Activated naive CD8-positive, alpha-beta T cell treated with anti-CD3 and anti-CD28 coated beads, Interleukin-2, amount 50 U/mL, for 16 hours (primary cell): ENCODE measurements around the gene TMEM38A.
"Not testable (repeated sequence)": the region's sequence is repeated elsewhere in the genome, so short reads cannot be mapped to it uniquely, and the experiment has no call there.

Source experiments
- DNase-seq: peaks from one replicate; pipeline ENCODE4 v3.0.0-alpha.2; 2020; ENCODE audit warnings: low read depth, low spot score

TMEM38A gene

GRCh38 chr19:16676101-16676798, 15.3 kb downstream of the TMEM38A start:
- no peak for DNase-seq

- no peak for DNase-seq
These were observed 16.1 kb downstream of the TMEM38A start for GRCh38 chr19:16677055-16677454.

DNA sequence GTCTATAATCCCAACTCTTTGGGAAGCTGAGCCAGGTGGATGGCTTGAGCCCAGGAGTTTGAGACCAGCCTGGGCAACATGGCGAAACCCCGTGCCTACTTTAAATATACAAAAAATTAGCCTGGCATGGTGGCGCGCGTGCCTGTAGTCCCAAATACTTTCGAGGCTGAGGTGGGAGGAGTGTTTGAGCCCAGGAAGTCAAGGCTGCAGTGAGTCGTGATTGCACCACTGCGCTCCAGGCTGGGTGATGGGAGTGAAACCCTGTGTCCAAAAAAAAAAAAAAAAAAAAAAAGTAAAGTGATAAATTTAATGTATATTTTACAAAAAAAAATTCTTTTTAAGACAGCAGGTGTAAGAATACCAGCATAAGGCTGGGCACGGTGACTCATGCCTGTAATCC, 17.6 kb downstream of the TMEM38A start:
- no peak for DNase-seq

- no peak for DNase-seq
These were observed 18.9 kb downstream of the TMEM38A start for GRCh38 chr19:16679811-16680210.

DNA sequence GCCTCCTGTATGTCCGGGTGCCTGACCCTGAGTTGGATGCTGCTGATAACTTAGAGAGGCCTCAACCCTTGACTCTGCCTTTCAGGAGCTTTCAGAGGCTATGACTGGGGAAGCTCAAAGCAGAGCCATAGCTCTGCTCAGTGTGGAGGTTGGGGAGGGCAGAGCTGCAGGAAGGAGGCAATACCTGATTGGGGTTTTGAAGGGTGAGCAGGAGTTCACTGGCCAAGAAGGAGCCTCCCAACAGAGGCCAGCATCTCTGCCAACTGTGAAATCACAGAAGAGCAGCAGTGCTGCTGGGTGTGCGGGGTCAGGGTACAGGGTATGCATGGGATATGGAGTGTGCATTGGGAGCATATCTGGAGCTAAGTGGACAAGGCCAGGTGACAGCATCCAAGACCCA, 21.6 kb downstream of the TMEM38A start:
- DNase-seq, result no peak

DNA sequence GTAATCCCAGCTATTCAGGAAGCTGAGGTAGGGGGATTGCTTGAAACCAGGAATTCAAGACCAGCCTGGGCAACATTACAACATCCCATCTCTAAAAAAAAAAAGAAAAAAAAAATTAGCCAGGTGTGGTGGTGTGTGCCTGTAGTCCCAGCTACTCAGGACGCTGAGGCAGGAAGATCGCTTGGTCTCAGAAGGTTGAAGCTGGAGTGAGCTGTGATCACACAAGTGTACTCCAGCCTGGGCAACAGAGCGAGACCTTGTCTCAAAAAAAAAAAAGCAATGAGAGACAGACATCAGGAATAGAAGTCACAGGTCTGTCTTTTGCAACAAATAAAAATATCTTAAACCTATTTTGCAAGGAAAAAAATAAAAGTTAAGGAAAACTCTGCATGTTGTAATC, 23.3 kb downstream of the TMEM38A start:
- no peak for DNase-seq

- DNase-seq, result no peak
These were observed 27.1 kb downstream of the TMEM38A start for GRCh38 chr19:16688084-16688483.

- no peak for DNase-seq
These were observed 38.0 kb downstream of the TMEM38A start for GRCh38 chr19:16698914-16699313.

- no peak for DNase-seq
These were observed 41.2 kb downstream of the TMEM38A start for GRCh38 chr19:16702123-16702522.

- DNase-seq, result no peak
These were observed 42.7 kb downstream of the TMEM38A start for GRCh38 chr19:16703677-16704076.

DNA sequence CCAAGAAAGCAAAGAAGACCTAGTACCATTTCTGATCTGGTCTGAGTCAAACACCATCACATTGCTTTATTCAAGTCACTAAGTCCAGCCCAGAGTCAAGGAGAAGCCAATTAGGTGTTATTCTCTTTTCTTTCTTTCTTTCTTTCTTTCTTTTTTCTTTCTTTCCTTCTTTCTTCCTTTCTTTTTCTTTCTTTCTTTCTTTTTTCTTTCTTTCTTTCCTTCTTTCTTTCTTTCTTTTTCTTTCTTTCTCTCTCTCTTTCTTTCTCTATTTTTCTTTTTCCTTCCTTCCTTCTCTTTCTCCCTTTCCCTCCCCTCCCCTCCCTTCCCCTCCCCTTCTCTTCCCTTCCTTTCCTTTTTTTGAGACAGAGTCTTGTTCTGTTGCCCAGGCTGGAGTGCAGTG, 49.9 kb downstream of the TMEM38A start:
- DNase-seq, result not testable (repeated sequence)

DNA sequence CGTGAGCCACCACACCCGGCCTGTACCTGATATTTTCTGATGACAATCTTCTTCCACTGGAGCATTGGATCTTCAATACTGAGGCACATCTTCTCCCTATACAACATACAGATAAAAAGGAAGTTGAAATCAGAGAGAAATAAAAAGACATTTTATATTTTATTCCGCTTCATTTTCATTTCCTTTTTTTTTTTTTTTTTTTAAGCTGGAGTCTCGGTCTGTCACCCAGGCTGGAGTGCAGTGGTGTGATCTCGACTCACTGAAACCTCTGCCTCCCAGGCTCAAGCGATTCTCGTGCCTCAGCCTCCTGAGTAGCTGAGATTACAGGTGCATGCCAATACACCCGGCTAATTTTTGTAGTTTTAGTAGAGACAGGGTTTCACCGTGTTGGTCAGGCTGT, 51.4 kb downstream of the TMEM38A start:
- DNase-seq, result not testable (repeated sequence)

DNA sequence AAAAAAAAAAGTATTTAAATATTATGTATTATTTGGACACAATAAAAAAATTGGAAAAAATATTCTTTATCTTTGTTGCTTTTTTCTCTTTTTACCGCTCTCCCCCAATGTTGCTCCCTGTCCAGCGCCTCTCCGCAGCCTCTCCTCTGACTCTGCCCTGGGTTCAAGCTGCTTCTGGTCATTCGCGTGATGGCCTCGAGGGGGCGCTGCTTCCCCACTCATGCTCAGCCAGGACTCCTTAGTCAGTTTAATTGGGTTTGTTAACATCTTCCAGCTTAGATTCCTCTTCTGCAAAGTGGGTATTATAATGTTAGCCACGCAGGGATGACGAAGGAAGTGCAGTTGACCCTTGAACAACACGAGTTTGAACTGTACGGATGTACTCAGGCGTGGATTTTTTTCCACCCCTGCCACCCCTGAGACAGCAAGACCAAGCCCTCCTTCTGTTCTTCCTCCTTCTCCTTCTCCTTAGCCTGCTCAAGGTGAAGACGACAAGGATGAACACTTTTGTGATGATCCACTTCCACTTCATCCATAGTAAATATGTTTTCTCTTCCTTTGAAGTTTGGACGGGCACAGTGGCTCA, 53.9 kb downstream of the TMEM38A start:
- DNase-seq, result peak; percentile 7

- DNase-seq, result no peak
These were observed 54.7 kb downstream of the TMEM38A start for GRCh38 chr19:16715611-16716010.

GRCh38 chr19:16721051-16721450, 60.1 kb downstream of the TMEM38A start:
- DNase-seq, result no peak

GRCh38 chr19:16722591-16722990, 61.7 kb downstream of the TMEM38A start:
- DNase-seq, result no peak

- DNase-seq, result no peak
These were observed 66.0 kb downstream of the TMEM38A start for GRCh38 chr19:16726916-16727315.

DNA sequence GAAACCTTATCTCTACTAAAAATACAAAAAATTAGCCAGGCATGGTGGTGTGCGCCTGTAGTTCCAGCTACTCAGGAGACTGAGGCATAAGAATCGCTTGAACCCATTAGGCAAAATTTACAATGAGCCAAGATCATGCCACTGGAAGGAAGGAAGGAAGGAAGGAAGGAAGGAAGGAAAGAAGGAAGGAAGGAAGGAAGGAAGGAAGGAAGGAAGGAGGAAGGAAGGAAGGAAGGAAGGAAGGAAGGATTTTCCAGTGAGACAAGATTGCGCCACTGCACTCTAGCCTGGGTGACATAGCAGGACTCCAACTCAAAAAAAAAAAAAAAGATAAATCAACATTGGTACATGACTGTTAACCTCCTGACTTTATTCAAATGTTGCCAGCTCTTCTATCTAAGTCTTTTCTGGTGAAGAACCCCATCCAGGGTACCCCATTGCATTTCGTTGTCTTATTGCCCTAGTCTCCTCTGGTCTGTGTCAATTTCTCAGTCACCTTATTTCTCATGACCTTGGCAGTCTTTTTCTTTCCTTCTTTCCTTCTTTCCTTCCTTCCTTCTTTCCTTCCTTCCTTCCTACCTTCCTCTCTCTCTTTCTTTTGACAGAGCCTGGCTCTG, 74.8 kb downstream of the TMEM38A start:
- DNase-seq, result not testable (repeated sequence)

DNA sequence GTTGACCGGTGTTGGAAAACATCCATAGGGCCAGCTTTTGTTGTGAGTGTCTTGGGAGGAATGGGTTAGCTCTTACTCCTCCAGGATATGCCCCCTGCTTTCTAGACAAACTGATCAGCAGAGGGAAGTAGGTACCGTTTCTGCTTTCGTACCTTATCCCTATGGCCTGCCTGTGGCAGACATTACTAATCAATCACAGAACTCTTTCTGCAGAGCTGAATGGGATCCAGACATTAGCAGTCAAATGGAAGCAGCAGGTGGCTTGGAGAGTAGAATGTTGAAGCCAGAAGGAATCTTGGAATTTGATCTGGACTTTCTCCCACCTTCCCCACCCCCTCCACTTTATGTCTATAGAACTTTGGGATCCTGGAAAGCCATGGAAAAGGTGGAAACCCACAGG, 75.8 kb downstream of the TMEM38A start:
- no peak for DNase-seq

- no peak for DNase-seq
These were observed 77.0 kb downstream of the TMEM38A start for GRCh38 chr19:16737911-16738310.

DNA sequence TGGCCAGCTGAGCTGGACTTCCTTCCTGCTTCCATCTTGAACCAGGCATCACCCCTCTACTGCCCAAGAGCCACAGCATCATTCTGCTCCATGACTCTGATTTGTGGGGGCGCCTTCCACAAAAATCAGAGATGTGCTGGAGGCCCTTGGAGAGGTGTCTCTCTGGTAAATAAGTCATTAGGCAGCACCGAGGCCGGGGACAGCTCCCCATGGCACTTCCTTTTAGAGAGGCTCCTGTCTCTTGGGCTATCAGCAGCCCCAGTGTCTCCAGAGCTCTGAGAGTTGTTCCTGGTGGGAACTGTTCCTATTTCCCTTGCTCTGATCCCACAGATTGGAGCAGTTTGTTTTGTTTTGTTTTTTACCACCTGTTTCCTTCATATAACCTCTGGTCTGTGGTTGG, 78.6 kb downstream of the TMEM38A start:
- no peak for DNase-seq
